ENCODE results near the gene NUBP2. TPM values are rescaled to one million over a fixed set of nuclear protein-coding genes. Genes with fewer than 3 reads are reported as not detected.
A peak's percentile ranks its signal among the peaks of the same experiment; 100 is the strongest.

NUBP2 gene
- polyA plus RNA-seq, 4 donors: 32.7 to 58.6 (median 34.8) TPM

DNA sequence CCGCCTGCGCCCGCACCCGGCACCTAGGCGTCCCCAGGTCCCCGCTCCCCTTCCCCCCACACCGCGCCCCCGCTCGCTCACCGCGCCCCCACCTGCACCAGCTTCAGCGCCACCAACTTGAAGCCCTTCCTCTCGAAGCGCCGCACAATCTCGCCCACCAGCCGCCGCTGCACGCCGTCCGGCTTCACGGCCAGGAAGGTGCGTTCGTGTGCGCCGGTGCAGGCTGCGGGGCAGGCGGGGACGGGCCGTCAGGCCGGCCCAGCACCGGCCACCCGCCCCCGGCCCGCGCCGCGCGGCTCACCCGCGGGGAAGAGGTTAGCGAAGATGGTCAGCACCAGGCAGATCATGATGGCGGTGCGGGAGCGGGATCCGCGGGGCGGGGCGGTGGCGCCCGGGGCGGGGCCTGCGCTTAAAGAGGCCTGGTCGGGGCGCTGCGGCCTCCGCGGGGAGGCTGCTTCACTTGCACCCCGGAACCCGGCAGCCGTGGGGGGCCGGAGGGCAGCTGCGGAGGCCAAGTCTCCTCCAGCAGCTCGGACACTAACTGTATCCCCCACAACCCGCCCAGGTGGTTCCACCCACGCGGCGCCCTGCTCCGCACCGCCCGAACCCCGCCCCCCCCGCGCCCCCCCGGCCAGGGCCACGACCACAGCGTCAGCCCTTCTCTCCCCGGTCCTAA is 11.4 kb upstream of the NUBP2 start, which contains the start of gene NME3:
Gene NME3, minus strand, starts transcription at position 356 of the 676 bp plus-strand sequence. Its CDS starts 9 bp downstream, at position 347.
- no peak for DNase-seq (ENCODE audit: low read depth in 4 of 4, low spot score in 3 of 4)

GRCh38 chr16:1771864-1772361 is 10.8 kb upstream of the NUBP2 start:
- DNase-seq (ENCODE audit: low read depth in 4 of 4, low spot score in 3 of 4): no peak

DNA sequence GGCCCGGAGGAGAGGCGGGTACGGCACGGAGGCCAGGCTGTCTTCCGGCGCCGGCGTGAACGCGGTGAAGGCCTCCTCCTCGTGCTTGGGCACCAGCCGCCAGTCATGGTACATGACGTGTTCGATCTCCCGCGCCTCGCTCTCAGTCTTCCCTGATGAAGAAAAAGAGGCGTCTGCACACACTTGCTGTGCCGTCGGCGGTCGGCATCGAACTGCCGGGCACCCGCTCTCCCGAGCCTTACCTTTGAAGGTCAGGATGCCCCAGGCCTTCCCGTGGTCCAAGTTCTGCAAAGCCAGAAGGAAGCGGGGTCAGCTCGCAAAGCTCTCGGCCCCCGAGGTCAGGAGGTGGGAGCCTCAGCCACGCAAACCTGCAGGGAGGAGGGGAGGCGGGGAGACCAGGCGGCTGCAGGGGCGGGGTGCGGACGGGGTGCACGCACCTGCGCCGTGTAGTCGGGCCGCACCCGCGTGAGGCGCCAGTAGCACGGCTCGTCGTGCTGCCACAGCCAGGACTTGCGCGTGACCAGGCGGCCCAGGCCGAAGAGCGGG is 10.3 kb upstream of the NUBP2 start, which contains the start of gene EME2:
Gene EME2, plus strand, starts transcription at position 449 of the 546 bp plus-strand sequence. CDS start 418 bp downstream, outside the sequence.
- no peak for DNase-seq (ENCODE audit: low read depth in 4 of 4, low spot score in 3 of 4)

DNA sequence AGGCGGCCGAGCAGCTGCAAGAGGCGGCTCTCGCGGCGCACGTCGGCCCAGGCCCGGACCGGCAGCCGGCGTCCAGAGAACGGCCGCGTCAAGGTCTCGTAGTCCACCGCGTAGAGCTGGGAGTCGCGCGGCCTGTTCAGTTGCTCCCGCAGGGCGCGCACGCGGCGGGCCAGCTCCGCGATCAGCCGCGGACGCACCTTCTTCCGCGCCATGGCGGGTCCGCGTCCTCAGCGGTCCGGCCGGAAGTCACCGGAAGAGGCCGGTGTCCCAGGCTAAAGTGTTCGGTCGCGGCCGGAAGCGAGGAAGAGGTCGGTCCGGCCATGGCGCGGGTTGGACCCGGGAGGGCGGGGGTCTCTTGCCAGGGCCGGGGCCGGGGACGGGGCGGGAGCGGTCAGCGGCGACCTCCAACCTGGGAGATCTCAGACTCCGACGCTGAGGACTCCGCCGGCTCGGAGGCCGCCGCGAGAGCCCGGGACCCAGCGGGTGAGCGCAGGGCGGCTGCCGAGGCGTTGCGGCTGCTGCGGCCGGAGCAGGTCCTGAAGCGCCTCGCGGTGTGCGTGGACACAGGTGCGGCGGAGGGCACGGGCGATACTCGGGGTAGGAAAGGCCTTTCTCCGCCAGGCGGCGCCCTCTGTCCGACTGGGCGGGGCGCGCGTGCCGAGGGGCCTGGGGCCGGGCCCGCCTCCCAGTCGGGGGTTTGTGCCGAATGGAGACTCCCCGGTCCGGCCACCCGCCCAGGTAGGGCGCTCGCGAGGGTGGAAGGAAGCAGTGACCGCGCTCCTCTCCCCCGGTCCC is 9.7 kb upstream of the NUBP2 start, which contains the start of gene MRPS34:
Gene MRPS34, minus strand, starts transcription at position 227 of the 795 bp plus-strand sequence. Its CDS starts 15 bp downstream, at position 212.
- peak; percentile 55 to 79 (median 72) for DNase-seq (ENCODE audit: low read depth in 4 of 4, low spot score in 3 of 4)

DNA sequence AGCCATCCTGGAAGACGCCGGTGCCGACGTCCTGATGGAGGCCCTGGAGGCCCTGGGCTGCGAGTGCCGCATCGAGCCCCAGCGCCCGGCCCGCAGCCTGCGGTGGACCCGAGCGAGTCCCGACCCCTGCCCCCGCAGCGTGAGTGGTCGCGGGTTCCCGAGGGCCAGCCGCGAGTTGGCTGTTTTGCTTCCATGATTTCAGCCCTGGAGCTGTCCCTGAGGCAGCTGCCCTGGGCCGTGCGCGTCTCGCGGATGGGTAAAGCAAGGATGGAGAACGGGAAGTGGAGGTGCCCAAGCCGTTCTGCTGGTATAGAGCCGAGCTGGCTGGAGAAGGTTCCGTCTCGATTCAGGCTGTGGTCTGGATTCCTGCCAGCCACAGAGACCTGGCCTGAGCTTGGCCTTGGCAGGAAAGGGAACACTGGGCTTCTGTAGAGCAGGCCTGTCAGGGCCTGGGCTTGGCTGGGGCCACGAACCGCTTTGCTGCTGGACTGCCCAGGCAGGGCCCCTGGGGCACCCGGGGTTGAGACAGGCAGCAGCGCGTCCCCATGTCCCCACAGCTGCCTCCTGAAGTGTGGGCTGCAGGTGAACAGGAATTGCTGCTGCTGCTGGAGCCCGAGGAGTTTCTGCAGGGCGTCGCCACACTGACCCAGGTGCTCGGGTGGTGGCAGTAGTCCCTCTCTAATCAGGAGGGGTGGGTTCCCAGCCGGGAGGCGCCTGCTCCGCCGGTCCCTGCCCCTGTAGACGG is 8.9 kb upstream of the NUBP2 start:
- no peak for DNase-seq (ENCODE audit: low read depth in 4 of 4, low spot score in 3 of 4)

DNA sequence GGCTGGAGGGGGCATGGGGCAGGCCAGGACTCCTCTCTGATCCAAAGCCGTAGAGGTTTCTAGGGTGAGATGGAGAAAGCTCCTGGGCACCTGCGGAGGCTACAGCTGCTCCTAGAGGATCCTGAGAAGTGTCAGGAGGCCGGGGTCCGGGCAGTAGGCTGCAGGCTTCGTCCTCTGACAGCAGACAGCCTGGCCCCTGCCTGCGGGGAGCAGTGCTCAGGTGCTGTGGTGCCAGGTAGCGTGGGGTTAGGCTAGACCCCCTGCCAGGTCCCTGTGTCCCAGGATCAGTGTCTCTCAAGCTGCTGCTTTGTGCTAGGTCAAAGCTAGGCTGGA is 8.3 kb upstream of the NUBP2 start:
- no peak for DNase-seq (ENCODE audit: low read depth in 4 of 4, low spot score in 3 of 4)

DNA sequence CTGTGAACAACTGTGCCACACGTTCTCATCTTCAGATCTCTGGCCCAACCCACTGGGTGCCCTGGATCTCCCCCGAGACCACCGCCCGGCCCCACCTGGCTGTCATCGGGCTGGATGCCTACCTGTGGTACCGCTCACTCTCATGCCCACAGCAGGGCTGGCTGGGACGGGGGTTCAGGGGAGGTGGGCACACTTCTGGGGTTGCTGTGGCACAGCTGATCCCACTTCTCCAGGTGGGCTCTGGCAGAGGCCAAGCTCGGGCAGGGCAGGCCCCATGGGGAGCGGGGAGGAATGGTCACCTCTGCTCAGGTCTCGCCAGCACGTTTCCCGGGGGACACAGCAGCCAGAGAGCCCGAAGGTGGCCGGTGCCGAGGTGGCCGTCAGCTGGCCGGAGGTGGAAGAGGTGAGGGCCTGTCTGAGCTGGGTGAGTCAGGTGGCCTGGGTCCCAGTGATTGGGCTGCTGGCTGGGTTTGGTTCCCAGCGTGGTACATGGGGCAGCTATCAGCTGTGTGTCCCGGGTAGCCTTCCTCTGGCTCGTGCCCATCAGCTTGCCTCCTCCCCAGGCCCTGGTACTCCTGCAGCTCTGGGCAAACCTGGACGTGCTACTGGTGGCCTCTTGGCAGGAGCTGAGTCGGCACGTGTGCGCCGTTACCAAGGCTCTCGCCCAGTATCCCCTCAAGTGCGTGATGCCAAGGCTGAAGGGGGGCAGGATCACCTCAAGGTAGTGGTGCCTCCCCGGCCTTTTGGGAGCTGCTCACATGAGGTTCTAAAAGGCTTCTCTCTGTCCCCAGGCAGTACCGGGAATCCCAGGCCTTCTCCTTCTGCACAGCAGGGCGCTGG is 7.5 kb upstream of the NUBP2 start:
- DNase-seq (ENCODE audit: low read depth in 4 of 4, low spot score in 3 of 4): no peak

- no peak for DNase-seq (ENCODE audit: low read depth in 4 of 4, low spot score in 3 of 4)
Observed at GRCh38 chr16:1775846-1776671, 6.7 kb upstream of the NUBP2 start.

GRCh38 chr16:1776672-1776955 is 6.1 kb upstream of the NUBP2 start:
- DNase-seq (ENCODE audit: low read depth in 4 of 4, low spot score in 3 of 4): no peak

DNA sequence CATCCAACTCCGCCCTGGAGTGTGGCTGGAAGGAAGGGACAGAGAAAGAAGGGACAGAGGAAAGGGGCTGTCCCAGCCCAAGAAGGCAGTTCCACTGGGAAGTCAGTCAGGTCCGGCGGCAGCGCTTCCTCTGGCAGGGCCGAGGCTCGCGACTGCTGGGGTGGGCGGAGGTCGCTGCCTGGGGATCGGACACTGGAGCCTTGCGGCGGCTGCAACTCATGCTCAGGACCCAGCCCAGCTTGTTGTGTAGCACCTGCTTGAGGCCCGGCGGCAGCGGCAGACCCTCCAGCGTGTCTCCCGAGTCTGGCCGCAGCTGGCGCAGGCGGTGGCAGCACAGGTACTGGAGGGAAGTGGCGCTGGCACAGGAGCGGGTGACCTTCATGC is 5.8 kb upstream of the NUBP2 start:
- DNase-seq (ENCODE audit: low read depth in 4 of 4, low spot score in 3 of 4): no peak

DNA sequence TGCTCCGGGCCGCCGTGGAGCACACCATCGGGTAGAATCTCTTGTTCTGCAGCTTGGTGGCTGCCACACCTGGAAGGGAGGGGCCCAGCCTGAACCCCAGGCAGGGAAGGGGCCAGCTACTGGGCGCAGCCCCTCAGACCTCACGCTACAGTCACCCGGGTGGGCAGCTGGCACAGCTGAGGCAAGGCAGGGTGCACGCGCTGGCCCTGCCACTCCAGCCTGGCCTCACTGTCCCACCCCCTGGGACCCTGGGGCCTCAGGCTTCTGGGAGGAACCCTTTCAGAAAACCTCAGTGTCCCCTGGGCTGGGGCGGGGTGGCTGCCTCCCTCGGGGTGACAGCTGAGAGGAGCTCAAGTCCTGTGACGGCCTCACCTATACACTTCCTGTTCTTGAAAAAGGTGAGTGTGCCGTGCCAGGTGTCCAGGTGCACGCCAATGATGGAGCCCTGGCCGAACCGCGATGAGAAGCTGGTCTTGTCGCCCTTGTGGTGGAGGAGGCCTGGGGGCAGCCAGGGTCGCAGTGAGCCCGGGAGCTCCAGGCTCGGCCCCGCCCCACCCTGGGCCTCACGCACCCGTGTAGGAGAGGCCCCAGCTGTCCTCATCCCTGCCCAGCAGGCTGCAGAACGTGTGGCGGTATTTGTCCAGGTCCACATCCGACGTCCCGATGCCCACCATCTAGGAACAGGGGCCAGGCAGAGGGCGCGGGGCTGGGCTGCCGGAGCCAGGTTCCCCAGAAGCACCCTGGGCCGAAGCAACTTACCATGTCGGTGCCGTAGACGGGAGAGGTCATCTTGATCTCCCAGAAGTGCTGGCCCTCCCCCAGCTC is 5.2 kb upstream of the NUBP2 start:
- DNase-seq (ENCODE audit: low read depth in 4 of 4, low spot score in 3 of 4): no peak

DNA sequence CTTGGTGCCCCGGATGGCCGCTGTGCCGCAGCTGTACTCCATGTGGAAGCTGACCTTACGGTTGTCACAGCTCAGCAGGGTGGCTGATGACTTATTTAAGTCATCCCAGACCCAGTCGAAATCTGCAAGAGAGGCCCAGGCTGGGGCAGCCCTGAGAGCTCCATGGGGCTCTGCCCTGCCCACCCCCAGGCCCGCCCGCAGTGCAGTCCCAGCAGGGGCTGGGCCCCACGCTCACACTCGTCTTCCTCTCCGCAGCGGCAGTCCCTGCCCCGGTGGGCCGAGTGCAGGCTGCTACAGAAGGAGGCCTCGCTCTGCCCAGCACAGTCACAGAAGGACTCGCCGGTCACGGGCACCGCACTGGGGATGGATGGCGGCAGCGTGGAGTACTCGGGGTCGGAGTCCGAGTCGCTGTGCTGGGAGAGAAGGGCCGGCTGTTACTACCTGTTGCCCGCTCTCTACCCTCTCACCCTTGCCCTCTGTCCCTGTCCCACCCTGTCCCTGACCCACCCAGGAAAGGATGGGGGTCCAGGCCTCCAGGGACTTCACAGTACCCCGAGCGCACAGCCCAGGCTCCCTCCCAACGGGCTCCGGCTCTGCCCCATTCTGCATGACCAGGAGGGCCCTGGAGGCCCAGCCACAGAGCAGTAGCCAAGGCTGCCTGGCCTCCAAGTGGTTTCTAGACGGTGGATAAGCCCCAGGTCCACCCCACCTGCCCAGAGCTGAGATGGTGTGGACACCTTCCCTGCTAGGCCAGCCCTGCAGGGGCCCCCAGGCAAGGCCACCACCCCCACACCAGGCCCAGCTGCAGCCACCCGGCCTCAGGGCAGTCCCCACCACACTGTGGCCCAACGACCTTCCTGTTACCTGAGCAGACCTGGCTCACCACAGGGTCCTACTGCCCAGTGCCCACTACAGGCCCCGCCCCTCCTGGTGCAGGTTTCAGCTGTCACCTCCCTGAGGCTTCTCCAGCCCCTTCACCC is 4.3 kb upstream of the NUBP2 start:
- DNase-seq (ENCODE audit: low read depth in 4 of 4, low spot score in 3 of 4): no peak

GRCh38 chr16:1779234-1779701 is 3.5 kb upstream of the NUBP2 start:
- DNase-seq (ENCODE audit: low read depth in 4 of 4, low spot score in 3 of 4): no peak

- DNase-seq (ENCODE audit: low read depth in 4 of 4, low spot score in 3 of 4): no peak
Observed at GRCh38 chr16:1779741-1780676, 2.8 kb upstream of the NUBP2 start.

DNA sequence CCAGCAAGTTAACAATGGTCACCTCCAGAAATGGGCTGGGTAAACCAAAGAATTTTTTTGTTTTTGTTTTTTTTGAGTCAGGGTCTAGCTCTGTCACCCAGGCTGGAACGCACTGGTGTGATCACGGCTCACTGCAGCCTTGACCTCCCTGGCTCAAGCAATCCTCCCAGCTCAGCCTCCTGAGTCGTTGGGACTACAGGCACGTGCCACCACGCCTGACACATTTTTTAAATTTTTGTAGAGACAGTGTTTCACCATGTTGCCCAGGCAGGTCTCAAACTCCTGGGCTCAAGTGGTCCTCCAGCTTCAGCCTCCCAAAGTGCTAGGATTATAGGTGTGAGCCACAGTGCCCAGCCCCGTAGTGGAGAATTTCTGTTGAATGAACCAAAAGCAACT is 2.1 kb upstream of the NUBP2 start:
- DNase-seq (ENCODE audit: low read depth in 4 of 4, low spot score in 3 of 4): no peak

GRCh38 chr16:1781254-1781653 is 1.5 kb upstream of the NUBP2 start:
- no peak for DNase-seq (ENCODE audit: low read depth in 4 of 4, low spot score in 3 of 4)

Measured in left renal pelvis (tissue), 4 donors.